Glutamatergic neuron (in vitro differentiated cells): Measurements from ENCODE around the gene PXN. TPM values are rescaled to one million over a fixed set of nuclear protein-coding genes. Genes with fewer than 3 reads are reported as not detected.

Experiments used
- DNase-seq: peaks from one replicate; pipeline ENCODE4 v3.0.0; 2022
- H3K27ac Mint-ChIP-seq: one replicate; pipeline ENCODE4 v1.8.0; 2020; ENCODE audit warnings: mild to moderate bottlenecking, mixed read lengths, inconsistent platforms; ENCODE audit not compliant: unreplicated experiment
- H3K27me3 Mint-ChIP-seq: one replicate; pipeline ENCODE4 v1.8.0; 2020; ENCODE audit warnings: mild to moderate bottlenecking, moderate library complexity, mixed read lengths, inconsistent platforms; ENCODE audit not compliant: unreplicated experiment
- H3K36me3 Mint-ChIP-seq: one replicate; pipeline ENCODE4 v1.8.0; 2020; ENCODE audit warnings: mild to moderate bottlenecking, mixed read lengths, inconsistent platforms; ENCODE audit not compliant: unreplicated experiment
- H3K4me1 Mint-ChIP-seq: one replicate; pipeline ENCODE4 v1.8.0; 2020; ENCODE audit warnings: mild to moderate bottlenecking, low read depth, mixed read lengths, inconsistent platforms; ENCODE audit not compliant: unreplicated experiment
- H3K4me3 Mint-ChIP-seq: one replicate; pipeline ENCODE4 v1.8.0; 2020; ENCODE audit warnings: mild to moderate bottlenecking, mixed read lengths, inconsistent platforms; ENCODE audit not compliant: unreplicated experiment
- H3K9me3 Mint-ChIP-seq: one replicate; pipeline ENCODE4 v1.8.0; 2020; ENCODE audit warnings: mild to moderate bottlenecking, moderate library complexity, mixed read lengths, inconsistent platforms; ENCODE audit not compliant: unreplicated experiment
- total RNA-seq: library from RNA; stranded (reverse); fragmentation: NEBNext Ultra II Directional; extraction: Animal tissue kit (Norgen Biotek cat#: 25700); gene quantifications from one replicate; pipeline ENCODE4 v1.2.1, GENCODE V29; 2021; ENCODE audit not compliant: unreplicated experiment
- TF ChIP-seq, protein P1 (sequence below): fragments of 200-600 bp; sonication (generic); IDR thresholded peaks from one replicate; pipeline ENCODE4 v1.5.0; 2021; ENCODE audit not compliant: partially characterized antibody, unreplicated experiment

Gene PXN
- total RNA-seq, 1 donor from 2014 or later = 39.5 TPM

DNA sequence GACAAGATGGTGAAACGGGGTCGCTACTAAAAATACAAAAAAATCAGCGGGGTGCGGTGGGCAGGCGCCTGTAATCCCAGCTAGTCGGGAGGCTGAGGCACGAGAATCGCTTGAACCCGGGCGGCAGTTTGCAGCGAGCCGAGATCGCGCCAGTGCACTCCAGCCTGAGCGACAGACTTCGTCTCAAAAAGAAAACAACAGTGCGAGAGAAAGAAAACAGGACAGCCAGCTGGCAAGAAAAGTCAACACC is 26.8 kb upstream of the PXN start:
- H3K27me3 Mint-ChIP-seq = peaks cover 5% of the 10 kb centered on the region
- H3K4me3 Mint-ChIP-seq = no peak overlapping the region
- peaks cover 1% of the 10 kb centered on the region for H3K4me1 Mint-ChIP-seq
- no peak overlapping the region for H3K27ac Mint-ChIP-seq
- H3K36me3 Mint-ChIP-seq = no peaks in the 10 kb centered on the region
- peaks cover 3% of the 10 kb centered on the region for H3K9me3 Mint-ChIP-seq
- TF ChIP-seq, protein P1, sequence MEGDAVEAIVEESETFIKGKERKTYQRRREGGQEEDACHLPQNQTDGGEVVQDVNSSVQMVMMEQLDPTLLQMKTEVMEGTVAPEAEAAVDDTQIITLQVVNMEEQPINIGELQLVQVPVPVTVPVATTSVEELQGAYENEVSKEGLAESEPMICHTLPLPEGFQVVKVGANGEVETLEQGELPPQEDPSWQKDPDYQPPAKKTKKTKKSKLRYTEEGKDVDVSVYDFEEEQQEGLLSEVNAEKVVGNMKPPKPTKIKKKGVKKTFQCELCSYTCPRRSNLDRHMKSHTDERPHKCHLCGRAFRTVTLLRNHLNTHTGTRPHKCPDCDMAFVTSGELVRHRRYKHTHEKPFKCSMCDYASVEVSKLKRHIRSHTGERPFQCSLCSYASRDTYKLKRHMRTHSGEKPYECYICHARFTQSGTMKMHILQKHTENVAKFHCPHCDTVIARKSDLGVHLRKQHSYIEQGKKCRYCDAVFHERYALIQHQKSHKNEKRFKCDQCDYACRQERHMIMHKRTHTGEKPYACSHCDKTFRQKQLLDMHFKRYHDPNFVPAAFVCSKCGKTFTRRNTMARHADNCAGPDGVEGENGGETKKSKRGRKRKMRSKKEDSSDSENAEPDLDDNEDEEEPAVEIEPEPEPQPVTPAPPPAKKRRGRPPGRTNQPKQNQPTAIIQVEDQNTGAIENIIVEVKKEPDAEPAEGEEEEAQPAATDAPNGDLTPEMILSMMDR = no peak
- no peak for DNase-seq

DNA sequence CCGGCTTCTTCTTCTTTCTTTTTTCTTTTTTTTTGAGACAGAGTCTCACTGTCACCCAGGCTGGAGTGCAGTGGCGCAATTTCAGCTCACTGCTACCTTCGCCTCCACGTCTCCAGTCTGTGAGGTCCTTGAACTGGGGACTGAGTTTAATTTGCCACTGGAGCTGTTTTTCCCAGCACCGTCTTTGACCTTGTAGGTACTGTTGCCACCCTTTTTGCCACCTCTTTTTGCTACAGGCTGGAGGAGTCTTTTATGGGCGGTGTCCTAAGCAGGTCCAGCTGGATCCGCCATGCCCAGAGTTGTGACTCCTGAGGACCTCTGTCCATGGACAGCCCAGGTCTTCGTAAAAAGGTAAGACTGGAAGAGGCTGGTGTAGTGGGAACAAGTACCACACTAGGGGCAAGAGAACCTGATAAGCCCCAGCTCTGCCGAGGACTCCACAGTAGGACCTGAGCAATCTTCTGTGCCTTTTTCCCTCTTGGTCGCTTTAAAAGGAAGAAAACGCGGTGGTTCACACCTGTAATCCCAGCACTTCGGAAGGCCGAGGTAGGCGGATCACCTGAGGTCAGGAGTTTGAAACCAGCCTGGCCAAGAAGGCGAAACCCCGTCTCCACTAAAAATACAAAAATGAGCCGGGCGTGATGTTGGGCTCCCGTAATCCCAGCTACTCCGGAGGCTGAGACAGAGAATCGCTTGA is 25.2 kb upstream of the PXN start:
- peaks cover 3% of the 10 kb centered on the region for H3K9me3 Mint-ChIP-seq
- no peak overlapping the region for H3K4me3 Mint-ChIP-seq
- H3K36me3 Mint-ChIP-seq = no peaks in the 10 kb centered on the region
- H3K27ac Mint-ChIP-seq = no peak overlapping the region
- peaks cover 1% of the 10 kb centered on the region for H3K4me1 Mint-ChIP-seq
- peaks cover 5% of the 10 kb centered on the region for H3K27me3 Mint-ChIP-seq
- TF ChIP-seq, protein P1 = no peak
- DNase-seq = no peak

DNA sequence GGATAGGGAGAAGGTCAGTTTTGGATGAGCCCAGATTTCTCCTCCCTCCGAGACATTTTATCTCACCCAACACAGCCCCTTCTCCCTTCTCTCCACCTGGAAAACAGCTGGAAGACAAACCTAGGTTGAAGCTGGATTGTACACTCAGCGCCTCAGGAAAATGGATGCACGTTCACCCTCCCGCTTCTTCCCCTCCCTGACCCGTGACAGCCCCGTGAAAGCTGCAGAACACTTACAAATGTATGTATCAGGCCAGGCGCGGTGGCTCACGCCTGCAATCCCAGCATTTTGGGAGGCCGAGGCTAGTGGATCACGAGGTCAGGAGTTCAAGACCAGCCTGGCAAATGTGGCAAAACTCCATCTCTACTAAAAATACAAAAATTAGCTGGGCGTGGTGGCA is 22.0 kb upstream of the PXN start:
- Mint-ChIP-seq H3K36me3 (no peaks in the 10 kb centered on the region), H3K4me1 (peaks cover 1% of the 10 kb centered on the region), H3K4me3 (no peak overlapping the region), H3K9me3 (peaks cover 5% of the 10 kb centered on the region), H3K27ac (peak overlapping the region; percentile 48), H3K27me3 (peaks cover 5% of the 10 kb centered on the region)
- TF ChIP-seq, protein P1 = no peak
- no peak for DNase-seq

DNA sequence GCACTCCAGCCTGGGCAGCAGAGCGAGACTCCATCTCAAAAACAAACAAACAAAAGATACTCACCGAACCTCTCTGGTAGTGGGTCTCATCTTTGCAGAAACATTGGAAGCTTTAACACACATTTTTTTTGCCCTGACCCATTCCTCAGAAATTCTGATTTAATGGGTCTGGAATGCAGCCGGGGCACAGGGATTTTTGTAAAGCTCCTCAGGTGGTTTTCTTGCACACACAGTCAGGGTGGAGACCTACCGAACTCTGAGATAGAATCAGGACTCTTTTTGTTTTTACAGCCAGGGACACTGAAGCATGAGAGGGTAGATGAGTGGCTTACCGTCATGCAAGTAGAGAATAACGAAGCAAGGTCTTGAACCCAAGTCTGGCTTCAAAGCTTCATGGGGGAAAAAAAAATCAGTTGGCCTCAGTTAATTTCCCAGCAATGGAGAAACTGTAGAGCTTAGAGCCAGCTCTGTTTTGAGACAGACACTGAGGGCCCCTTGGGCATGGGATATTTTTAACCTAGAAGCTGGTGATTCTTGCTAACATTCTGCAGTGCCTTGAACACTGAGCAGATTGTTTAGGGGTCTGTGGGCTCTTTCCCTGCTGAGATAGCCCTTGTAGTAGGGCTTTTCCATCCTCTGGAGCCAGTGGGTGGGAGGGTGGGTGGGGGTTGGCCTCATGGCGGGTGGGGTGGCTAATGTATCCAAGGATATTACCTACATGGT is 21.4 kb upstream of the PXN start:
- DNase-seq = no peak
- no peak overlapping the region for H3K27ac Mint-ChIP-seq
- peak overlapping the region; percentile 13 for H3K4me3 Mint-ChIP-seq
- H3K36me3 Mint-ChIP-seq = no peaks in the 10 kb centered on the region
- TF ChIP-seq, protein P1 = no peak
- H3K4me1 Mint-ChIP-seq = peaks cover 1% of the 10 kb centered on the region
- H3K27me3 Mint-ChIP-seq = peaks cover 5% of the 10 kb centered on the region
- H3K9me3 Mint-ChIP-seq = peaks cover 5% of the 10 kb centered on the region

DNA sequence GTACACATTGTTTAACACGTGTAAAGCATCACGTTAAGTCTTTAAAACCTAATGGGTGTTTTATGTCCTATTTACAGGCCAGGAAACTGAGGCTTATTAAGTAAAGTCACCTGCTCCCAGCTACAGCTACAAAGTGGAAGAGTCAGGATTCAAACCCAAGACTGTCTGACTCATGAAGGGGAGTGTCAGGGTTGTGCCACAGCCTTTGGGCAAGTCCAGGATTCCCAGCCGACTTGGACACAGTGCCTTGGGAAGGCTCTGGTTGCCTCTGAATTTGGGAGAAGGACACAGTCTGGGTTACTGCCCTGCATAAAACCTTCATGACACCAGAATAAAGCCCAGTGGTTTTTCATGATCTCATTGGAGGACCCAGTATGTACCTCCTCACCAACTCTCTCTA is 18.9 kb upstream of the PXN start:
- TF ChIP-seq, protein P1 = no peak
- no peak overlapping the region for H3K27ac Mint-ChIP-seq
- peaks cover 1% of the 10 kb centered on the region for H3K4me1 Mint-ChIP-seq
- no peaks in the 10 kb centered on the region for H3K36me3 Mint-ChIP-seq
- H3K9me3 Mint-ChIP-seq = peaks cover 5% of the 10 kb centered on the region
- no peak for DNase-seq
- H3K4me3 Mint-ChIP-seq = no peak overlapping the region
- H3K27me3 Mint-ChIP-seq = no peaks in the 10 kb centered on the region
